Right hindlimb (tissue), 1 donor: Measurements from ENCODE around the gene MRPL34.
A peak's percentile ranks its signal among the peaks of the same experiment; 100 is the strongest.
"Not testable (repeated sequence)": the region's sequence is repeated elsewhere in the genome, so short reads cannot be mapped to it uniquely, and the experiment has no call there.

Experiments used
- DNase-seq: peaks from one replicate; pipeline ENCODE4 v3.0.0-alpha.2; 2018

The MRPL34 gene

GRCh38 chr19:17305517-17306284 is at the start of gene MRPL34:
Gene MRPL34, plus strand, starts transcription at chr19:17305872. Its CDS starts 21 bp downstream, at chr19:17305893.
- DNase-seq: peak; percentile 97

DNA sequence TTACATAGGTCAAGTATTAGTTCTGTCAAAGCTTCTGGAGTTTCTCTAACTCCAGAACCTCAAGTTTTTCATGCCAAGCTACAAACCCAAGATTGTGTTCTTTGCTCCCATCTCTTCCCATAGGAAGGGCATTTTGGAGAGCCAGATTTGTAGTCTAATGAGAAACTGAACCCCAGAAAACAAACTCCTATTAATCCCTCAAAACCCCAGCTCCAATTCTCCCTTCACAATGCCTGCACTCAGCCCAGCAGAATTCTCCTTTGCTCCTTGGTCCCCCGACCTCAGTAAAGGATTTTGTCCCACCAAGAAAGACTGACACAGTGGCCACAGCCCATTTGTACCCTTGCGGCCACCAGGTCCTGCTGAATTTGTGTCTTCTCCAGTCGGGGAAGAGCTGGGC is 49.5 kb upstream of the MRPL34 start:
- DNase-seq: no peak

- DNase-seq: no peak
Measured at GRCh38 chr19:17259118-17259780, 46.4 kb upstream of the MRPL34 start.

- DNase-seq: no peak
Measured at GRCh38 chr19:17259934-17260333, 45.7 kb upstream of the MRPL34 start.

DNA sequence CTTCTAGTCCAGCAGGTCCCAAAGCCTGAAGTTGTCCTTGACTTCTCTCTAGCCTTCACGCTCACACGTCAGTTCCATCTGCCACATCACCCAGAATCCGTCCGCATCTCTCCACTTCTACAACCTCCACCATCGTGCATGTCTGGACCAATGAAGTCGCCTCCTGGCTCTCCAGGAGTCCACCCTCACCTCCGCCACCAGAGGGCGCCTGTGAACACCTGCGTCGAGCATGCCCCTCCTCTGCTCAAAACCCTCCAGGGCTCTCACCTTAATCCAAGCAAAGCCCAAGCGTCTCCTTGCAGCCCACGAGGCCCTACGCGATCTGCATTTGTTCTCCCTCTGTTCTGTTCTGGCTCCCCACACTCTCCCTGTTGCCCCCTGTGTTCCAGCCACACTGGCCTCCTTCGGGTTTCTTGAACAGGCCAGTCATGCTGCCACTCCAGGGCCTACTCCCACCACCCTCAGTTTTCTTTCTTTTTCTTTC is 44.8 kb upstream of the MRPL34 start:
- DNase-seq: peak; percentile 54

- DNase-seq: no peak
Measured at GRCh38 chr19:17262557-17262956, 43.1 kb upstream of the MRPL34 start.

GRCh38 chr19:17263712-17264640 is 41.7 kb upstream of the MRPL34 start:
- DNase-seq: no peak

DNA sequence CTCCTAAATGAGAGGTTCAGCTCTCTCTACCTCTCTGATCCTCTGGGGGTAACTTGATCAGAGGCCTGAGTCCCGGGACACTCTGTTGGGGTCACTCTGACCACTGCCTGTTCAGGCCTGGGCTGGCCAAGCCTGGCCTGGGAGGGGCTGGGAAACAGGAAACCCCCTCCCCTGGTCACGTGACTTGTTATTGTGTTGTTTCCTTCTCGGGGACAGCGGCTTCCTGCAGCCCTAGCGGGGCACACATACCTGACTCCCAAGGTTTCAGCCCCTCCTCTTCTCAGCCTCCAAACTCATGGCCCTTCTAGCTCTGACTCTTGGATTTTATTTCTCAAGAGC is 41.1 kb upstream of the MRPL34 start, which contains the start of gene USHBP1:
Gene USHBP1 (minus strand): TSS at position 105 of the 339 bp plus-strand sequence. CDS start 446 bp downstream, outside the sequence.
- no peak for DNase-seq

DNA sequence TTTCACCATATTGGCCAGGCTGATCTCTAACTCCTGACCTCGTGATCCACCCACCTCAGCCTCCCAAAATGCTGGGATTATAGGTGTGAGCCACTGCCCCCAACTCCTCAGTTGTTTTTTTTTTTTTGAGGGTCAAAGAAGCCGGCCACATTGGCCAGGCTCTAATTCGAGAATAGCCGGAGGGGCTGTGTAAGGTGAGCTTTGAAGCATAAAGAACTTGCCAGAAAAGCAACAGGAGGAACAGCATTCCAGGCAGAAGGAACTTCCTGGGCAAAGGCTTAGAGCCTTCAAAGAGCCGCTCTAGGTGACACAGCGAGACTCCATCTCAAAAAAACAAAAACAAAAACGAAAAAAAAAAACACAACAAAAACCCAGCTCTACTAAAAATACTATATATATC is 39.6 kb upstream of the MRPL34 start:
- DNase-seq: no peak

- no peak for DNase-seq
Measured at GRCh38 chr19:17266589-17266974, 39.1 kb upstream of the MRPL34 start.

DNA sequence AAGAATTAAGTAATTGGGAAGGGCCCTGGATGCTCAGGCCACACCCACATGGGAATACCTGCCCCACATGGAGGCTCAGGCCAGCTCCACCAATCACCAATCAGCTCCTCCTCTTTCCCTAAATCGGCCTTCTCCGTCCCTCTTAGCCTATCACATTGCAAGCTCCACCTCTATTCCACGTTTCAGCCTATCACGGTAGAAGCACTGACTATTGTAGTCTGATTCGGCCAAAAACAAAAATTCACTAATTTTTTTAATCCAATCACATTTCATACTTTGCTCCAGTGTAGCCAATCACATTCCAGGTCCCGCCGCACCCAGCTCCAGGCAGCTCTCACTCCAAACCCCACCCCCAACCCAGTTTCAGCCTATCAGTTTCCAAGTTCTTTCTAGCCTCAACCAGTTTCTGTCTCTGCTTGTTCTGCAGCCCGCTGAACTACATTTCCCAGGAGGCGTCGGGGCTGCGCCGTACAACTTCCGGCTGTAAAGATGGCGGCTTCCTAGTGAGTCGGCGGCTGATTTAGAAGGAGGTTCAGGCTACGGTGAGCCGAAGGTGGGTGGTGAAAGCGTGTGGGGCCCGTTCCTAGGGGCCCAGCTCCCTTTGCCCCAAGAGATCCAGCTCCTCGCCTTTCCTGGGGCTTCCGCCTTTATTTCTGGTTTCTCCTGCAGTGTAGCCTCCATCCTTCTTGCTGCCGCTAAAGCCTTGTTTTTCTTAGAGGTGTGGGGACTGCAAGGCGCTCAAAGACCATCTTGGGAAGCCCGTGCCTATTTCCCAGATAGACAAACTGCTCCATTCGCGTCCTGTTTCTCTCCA is 38.5 kb upstream of the MRPL34 start, which contains the start of gene BABAM1:
Gene BABAM1 (plus strand): TSS at position 469 of the 814 bp plus-strand sequence. CDS start 1,364 bp downstream, outside the sequence.
- peak; percentile 99 for DNase-seq

DNA sequence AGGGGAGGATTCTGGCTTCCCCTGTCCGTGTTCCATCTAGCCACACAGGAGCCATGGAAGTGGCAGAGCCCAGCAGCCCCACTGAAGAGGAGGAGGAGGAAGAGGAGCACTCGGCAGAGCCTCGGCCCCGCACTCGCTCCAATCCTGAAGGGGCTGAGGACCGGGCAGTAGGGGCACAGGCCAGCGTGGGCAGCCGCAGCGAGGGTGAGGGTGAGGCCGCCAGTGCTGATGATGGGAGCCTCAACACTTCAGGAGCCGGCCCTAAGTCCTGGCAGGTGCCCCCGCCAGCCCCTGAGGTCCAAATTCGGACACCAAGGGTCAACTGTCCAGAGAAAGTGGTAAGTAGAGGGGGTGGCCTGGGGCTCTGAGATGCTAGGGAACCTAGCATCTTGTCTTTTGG is 36.9 kb upstream of the MRPL34 start:
- DNase-seq: no peak

DNA sequence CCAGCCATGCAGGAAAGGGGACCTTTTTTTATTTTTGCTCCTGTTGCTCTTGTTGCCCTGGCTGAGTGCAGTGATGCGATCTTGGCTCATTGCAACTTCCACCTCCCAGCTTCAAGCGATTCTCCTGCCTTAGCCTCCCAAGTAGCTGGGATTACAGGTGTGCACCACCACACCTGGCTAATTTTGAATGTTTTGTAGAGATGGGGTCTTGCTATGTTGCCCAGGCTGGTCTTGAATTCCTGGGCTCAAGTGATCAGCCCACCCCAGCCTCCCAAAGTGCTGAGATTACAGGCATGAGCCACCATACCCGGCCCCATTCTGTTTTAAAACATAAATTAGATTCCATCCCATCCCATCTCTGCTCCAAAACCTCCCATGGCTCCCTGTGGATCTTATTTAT is 30.8 kb upstream of the MRPL34 start:
- not testable (repeated sequence) for DNase-seq

DNA sequence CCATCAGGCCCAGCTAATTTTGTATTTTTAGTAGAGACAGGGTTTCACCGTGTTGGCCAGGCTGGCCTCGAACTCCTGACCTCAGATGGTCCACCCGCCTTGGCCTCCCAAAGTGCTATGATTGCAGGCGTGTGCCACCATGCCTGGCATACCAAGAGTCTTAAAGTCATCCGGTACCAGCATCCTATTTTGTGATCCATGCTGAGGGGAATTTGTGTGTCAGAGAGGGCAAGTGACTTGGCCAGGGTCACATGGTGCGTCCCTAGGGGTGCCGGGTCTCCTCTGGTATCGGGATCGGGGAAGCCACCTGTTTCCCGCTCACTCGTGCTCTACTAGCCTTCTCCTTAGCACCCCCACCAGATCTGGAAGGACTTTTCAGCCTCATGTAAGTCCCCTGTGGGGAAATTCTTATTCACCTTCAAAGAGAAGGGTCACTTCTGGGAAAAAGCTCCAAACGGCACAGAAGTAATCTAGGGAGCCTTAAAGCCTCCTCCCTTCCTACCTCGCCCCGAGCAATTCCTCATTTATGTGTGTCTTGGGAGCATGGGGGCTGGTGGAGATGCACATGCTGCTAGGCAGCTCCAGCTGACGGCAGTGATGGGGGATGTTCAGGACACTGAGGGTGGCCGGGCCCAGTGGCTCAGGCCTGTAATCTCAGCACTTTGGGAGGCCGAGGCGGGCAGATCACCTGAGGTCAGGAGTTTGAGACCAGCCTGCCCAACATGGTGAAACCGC is 30.1 kb upstream of the MRPL34 start:
- no peak for DNase-seq

DNA sequence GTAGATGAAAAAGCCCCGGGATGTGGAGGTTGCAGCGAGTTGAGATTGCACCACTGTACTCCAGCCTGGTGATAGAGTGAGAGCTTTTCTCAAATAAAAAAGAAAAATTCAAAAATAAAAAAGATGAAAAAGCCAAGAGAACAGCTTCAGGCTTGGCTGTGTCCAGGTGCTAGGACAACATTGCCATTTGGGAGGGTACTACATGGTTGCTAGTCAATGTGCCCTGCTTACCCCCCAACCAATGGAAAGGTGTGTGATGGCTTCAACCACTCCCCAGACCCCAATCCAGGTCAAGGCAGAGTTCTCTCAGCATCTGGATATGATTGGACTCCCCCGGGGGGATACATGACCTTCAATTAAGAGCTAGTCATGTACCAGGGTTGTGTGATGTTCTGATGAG is 26.2 kb upstream of the MRPL34 start:
- no peak for DNase-seq

DNA sequence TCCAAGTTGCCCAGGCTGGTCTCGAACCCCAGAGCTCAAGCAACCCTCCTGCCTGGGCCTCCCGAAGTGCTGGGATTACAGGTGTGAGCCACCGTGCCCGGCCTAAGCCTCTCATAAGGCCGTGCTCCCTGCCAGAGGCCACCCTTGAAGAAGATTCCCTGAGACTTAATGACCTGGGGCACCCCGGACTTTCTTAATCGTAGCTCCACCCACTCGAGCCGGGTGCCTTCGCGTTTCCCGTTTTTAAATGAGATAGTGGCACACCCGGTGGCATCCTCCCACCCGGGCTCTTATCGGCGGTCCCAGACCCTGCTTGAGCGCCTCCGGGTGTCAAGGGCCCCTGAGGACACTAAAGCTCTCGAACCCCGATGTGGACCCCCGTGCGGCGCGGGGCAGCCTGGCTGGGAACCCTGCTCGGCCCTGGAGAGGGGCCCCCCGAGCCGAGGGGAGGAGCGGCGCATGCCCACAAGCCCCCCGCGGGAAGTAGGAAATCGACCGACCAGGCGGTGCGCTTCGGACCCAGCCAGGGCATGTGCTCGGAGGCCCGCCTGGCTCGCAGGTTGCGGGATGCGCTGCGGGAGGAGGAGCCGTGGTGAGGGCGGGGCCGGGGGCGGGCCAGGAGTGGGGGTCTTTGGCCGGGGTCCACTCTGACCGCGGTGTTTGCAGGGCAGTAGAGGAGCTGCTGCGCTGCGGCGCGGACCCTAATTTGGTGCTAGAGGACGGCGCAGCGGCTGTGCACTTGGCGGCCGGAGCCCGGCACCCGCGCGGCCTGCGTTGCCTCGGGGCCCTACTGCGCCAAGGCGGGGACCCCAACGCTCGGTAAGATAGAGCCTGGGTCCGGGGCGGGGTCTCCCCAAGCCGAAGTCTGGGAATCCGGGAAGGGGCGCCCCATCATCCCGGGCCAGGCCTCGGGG is 24.0 kb upstream of the MRPL34 start, which contains the start of gene ANKLE1:
Gene ANKLE1 (plus strand): TSS at position 511 of the 914 bp plus-strand sequence. CDS start 20 bp downstream, at position 531.
- DNase-seq: peak; percentile 58

DNA sequence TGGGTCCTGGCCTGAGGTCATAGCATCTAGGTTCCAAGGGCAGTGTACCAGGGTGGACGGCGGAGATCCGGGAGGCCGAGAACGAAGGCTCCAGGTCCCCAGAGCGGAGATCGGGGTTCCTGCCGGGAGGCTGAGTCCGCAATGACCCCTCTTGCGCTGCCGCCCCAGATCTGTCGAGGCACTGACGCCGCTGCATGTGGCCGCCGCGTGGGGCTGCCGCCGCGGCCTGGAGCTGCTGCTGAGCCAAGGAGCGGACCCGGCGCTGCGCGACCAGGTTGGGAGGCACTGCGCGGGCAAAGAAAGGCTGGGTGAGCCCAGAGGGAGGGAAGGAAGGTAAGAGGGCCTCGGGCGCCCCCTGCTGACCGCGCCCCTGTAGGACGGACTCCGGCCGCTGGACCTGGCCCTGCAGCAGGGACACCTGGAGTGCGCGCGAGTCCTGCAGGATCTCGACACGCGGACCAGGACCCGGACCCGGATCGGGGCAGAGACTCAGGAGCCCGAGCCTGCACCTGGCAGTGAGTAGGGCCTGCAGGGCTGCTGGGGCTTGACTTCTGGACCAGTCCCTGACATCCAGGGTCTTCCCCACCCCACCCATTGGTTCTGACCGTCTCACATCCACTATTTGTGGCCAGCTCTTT is 23.1 kb upstream of the MRPL34 start:
- peak; percentile 82 for DNase-seq

DNA sequence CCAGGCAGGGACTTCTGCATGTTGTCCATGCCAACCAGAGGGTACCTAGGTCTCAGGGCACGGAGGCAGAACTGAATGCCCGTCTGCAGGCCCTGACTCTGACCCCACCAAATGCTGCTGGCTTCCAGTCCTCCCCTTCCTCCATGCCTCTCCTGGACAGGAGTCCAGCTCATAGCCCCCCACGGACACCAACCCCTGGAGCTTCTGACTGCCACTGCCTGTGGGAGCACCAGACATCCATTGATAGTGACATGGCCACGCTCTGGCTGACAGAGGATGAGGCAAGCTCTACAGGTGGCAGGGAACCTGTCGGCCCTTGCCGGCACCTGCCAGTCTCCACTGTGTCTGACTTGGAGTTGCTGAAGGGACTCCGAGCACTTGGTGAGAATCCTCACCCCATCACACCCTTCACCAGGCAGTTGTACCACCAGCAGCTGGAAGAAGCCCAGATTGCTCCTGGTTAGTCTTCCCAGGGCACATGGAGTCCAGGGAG is 22.1 kb upstream of the MRPL34 start:
- DNase-seq: no peak

- no peak for DNase-seq
Measured at GRCh38 chr19:17285415-17286135, 20.1 kb upstream of the MRPL34 start.
